Measurements from ENCODE around the gene RFX4.

DNA sequence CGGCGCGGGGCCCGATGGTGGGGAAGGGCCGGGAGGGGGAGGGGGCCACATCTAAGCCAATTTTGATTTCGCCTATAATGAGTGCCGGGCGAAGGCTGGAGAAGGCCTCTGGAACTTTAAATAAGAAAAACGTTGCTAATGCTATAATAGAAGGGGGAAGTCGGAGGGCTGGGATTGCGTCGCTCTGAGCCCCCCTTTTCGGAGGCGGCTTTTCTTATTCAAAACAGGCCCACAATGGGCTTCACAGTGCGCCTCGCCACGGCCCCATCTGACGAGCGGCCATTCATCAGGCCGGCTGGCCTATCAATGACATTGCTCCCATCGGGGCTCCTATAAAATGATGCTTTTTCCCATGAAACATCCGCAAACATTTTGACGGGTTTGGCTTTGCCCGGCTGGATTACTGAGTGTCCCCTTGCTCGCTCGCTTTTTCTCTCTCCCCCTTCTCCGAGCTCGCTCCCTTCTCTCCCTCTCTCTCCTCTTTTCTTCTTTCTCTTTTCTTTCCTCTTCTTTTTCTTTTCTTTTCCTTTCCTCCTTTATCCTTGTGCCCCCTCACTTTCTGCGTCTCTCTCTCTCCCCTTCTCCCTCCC, at the start of gene RFX4:
- TF ChIP-seq, protein P1, sequence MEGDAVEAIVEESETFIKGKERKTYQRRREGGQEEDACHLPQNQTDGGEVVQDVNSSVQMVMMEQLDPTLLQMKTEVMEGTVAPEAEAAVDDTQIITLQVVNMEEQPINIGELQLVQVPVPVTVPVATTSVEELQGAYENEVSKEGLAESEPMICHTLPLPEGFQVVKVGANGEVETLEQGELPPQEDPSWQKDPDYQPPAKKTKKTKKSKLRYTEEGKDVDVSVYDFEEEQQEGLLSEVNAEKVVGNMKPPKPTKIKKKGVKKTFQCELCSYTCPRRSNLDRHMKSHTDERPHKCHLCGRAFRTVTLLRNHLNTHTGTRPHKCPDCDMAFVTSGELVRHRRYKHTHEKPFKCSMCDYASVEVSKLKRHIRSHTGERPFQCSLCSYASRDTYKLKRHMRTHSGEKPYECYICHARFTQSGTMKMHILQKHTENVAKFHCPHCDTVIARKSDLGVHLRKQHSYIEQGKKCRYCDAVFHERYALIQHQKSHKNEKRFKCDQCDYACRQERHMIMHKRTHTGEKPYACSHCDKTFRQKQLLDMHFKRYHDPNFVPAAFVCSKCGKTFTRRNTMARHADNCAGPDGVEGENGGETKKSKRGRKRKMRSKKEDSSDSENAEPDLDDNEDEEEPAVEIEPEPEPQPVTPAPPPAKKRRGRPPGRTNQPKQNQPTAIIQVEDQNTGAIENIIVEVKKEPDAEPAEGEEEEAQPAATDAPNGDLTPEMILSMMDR (IDR thresholded peaks at IDR 0.05), result no peak
- no peak for TF ChIP-seq POLR2AphosphoS5 (IDR thresholded peaks at IDR 0.05; ENCODE audit: low read depth, low read length)

All from Panc1 (cell line).